ENCODE measurements around the gene TCF4. TPM values are rescaled to one million over a fixed set of nuclear protein-coding genes. Genes with fewer than 3 reads are reported as not detected.

The TCF4 gene
- polyA plus RNA-seq, 1 donor (not counting 4 experiments of a cell fraction or from before 2014, with no cell fraction given), result 9.7 TPM

DNA sequence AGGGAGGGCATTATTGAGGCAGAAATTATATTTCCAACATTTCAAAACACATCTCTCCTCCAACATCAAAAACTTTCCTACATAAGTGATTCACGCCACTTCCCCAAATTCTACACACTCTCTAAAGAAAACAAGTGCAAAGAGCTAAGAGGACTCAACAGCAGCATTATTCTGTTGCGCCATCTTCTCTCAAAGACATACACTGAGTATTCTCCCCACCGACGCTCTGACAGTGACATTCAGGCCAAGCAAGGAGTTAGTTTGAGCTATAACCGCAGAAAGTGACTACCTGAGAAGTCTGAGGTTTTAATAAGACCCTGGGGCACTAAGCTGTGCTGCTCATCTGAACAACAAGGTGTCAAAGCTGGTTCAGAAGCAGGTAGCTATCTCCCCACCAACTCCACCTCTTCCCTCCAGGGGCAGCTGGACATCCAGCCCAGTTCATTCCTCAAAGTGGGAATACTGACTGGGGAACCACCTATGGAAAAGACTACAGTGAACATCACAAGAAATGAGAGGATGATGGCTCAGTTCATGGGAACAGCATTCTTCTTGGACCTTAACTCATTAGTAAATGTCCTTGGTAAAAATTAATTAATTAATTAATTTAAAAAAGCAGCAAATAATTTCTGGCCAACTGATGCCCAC lies 319.2 kb downstream of the TCF4 start:
- no peaks in the 10 kb centered on the region for H3K36me3 ChIP-seq (ENCODE audit: control insufficient read depth in 2 of 2, extremely low read depth in 1 of 2, insufficient read depth in 2 of 2, low read length in 2 of 2)
- no peak overlapping the region for H3K27ac ChIP-seq (ENCODE audit: control insufficient read depth, insufficient read depth, low read length)
- no peak overlapping the region for H3K4me3 ChIP-seq (ENCODE audit: control insufficient read depth in 2 of 3, extremely low read depth in 1 of 3, insufficient read depth in 2 of 3, low read depth in 1 of 3, low read length in 3 of 3)
- H3K4me2 ChIP-seq (ENCODE audit: control insufficient read depth, extremely low read depth, insufficient read depth, low read depth, low read length), result no peak overlapping the region
- H3K9me3 ChIP-seq (ENCODE audit: control insufficient read depth, low read depth, low read length), result no peaks in the 10 kb centered on the region
- no peaks in the 10 kb centered on the region for H4K20me1 ChIP-seq (ENCODE audit: control insufficient read depth, extremely low read depth, insufficient read depth, low read length)
- DNase-seq (ENCODE audit: low read depth, low spot score) (no peak), FAIRE-seq (no peak)
- H3K27me3 ChIP-seq (ENCODE audit: control insufficient read depth, extremely low read depth, insufficient read depth, low read length), result no peaks in the 10 kb centered on the region
- H3K79me2 ChIP-seq (ENCODE audit: control insufficient read depth, insufficient read depth, low read length), result no peaks in the 10 kb centered on the region
- no peaks in the 10 kb centered on the region for H3K9me1 ChIP-seq (ENCODE audit: control insufficient read depth, extremely low read depth, insufficient read depth, low read length)
- peaks cover 12% of the 10 kb centered on the region for H3K4me1 ChIP-seq (ENCODE audit: control insufficient read depth, extremely low read depth, insufficient read depth, low read length)
- TF ChIP-seq CTCF (optimal IDR thresholded peaks at IDR 0.05 in 1 of 3, IDR thresholded peaks at IDR 0.05 in 1 of 3, conservative IDR thresholded peaks at IDR 0.05 in 1 of 3; ENCODE audit: extremely low read depth in 1 of 3, insufficient read depth in 2 of 3, low read length in 3 of 3), result no peak
- no peak for TF ChIP-seq EZH2 (IDR thresholded peaks at IDR 0.05; ENCODE audit: low read length)
- no peak overlapping the region for H2AFZ ChIP-seq (ENCODE audit: control insufficient read depth, low read length)
- no peak overlapping the region for H3K9ac ChIP-seq (ENCODE audit: control insufficient read depth, extremely low read depth, insufficient read depth, low read length)
- dilution Hi-C loops (cut with MboI; ENCODE audit: extremely low pct_ligation_motif_present, low sequenced_read_pairs), result no loop called here

GRCh38 chr18:55268151-55268601 lies 319.8 kb downstream of the TCF4 start:
- H3K36me3 ChIP-seq (ENCODE audit: control insufficient read depth in 2 of 2, extremely low read depth in 1 of 2, insufficient read depth in 2 of 2, low read length in 2 of 2), result no peaks in the 10 kb centered on the region
- no peaks in the 10 kb centered on the region for H3K79me2 ChIP-seq (ENCODE audit: control insufficient read depth, insufficient read depth, low read length)
- dilution Hi-C loops (cut with MboI; ENCODE audit: extremely low pct_ligation_motif_present, low sequenced_read_pairs), result no loop called here
- no peaks in the 10 kb centered on the region for H3K9me1 ChIP-seq (ENCODE audit: control insufficient read depth, extremely low read depth, insufficient read depth, low read length)
- no peak overlapping the region for H3K4me3 ChIP-seq (ENCODE audit: control insufficient read depth in 2 of 3, extremely low read depth in 1 of 3, insufficient read depth in 2 of 3, low read depth in 1 of 3, low read length in 3 of 3)
- no peak for FAIRE-seq
- peaks cover 12% of the 10 kb centered on the region for H3K4me1 ChIP-seq (ENCODE audit: control insufficient read depth, extremely low read depth, insufficient read depth, low read length)
- H3K27me3 ChIP-seq (ENCODE audit: control insufficient read depth, extremely low read depth, insufficient read depth, low read length), result no peaks in the 10 kb centered on the region
- H2AFZ ChIP-seq (ENCODE audit: control insufficient read depth, low read length), result no peak overlapping the region
- H4K20me1 ChIP-seq (ENCODE audit: control insufficient read depth, extremely low read depth, insufficient read depth, low read length), result no peaks in the 10 kb centered on the region
- DNase-seq (ENCODE audit: low read depth, low spot score), result no peak
- no peak overlapping the region for H3K4me2 ChIP-seq (ENCODE audit: control insufficient read depth, extremely low read depth, insufficient read depth, low read depth, low read length)
- H3K9me3 ChIP-seq (ENCODE audit: control insufficient read depth, low read depth, low read length), result no peaks in the 10 kb centered on the region
- no peak overlapping the region for H3K27ac ChIP-seq (ENCODE audit: control insufficient read depth, insufficient read depth, low read length)
- H3K9ac ChIP-seq (ENCODE audit: control insufficient read depth, extremely low read depth, insufficient read depth, low read length), result no peak overlapping the region
- TF ChIP-seq CTCF (optimal IDR thresholded peaks at IDR 0.05 in 1 of 3, IDR thresholded peaks at IDR 0.05 in 1 of 3, conservative IDR thresholded peaks at IDR 0.05 in 1 of 3; ENCODE audit: extremely low read depth in 1 of 3, insufficient read depth in 2 of 3, low read length in 3 of 3) (no peak), EZH2 (IDR thresholded peaks at IDR 0.05; ENCODE audit: low read length) (no peak)

All from keratinocyte (primary cell).